HCT116 (cell line): ENCODE results near the gene SUN5.

Source experiments
- CTCF ChIP-seq, 3 experiments: fragments of 200-600 bp in 1 of 3; sonication (generic) in 1 of 3; IDR thresholded peaks in 2 of 3; conservative IDR thresholded peaks in 1 of 3; 2 replicates each; pipeline ENCODE4 v1.5.1; 2012 to 2017; ENCODE audit warnings: low read depth in 2 of 3, low read length in 2 of 3, antibody characterized with exemption in 1 of 3, borderline replicate concordance in 1 of 3, control low read depth in 1 of 3, mild to moderate bottlenecking in 1 of 3, mixed read lengths in 1 of 3, mixed run types in 1 of 3, moderate library complexity in 1 of 3; ENCODE audit not compliant: insufficient read depth in 1 of 3
- MAX ChIP-seq: IDR thresholded peaks from 2 replicates; pipeline ENCODE4 v1.6.1; 2012
- POLR2A ChIP-seq: IDR thresholded peaks from 2 replicates; pipeline ENCODE4 v1.7.0; 2011; ENCODE audit warnings: borderline replicate concordance; ENCODE audit not compliant: insufficient read depth, insufficient read length; ENCODE audit errors: extremely low read depth
- RAD21 ChIP-seq: IDR thresholded peaks from 2 replicates; pipeline ENCODE4 v1.6.1; 2012; ENCODE audit warnings: low read depth, mild to moderate bottlenecking
- SP1 ChIP-seq: IDR thresholded peaks from 2 replicates; pipeline ENCODE4 v1.6.1; 2012; ENCODE audit warnings: low read depth

GRCh38 chr20:33008336-33009213 lies 4.3 kb upstream of the SUN5 start:
- no peak for TF ChIP-seq MAX
- no peak for TF ChIP-seq CTCF (IDR thresholded peaks at IDR 0.05 in 2 of 3, conservative IDR thresholded peaks at IDR 0.05 in 1 of 3; ENCODE audit: borderline replicate concordance in 1 of 3, insufficient read depth in 1 of 3, low read depth in 2 of 3, low read length in 2 of 3)
- no peak for TF ChIP-seq RAD21
- TF ChIP-seq SP1 = no peak
- TF ChIP-seq POLR2A = no peak
